Endothelial cell of umbilical vein (primary cell): ENCODE results near the gene SLC25A33. TPM values are rescaled to one million over a fixed set of nuclear protein-coding genes. Genes with fewer than 3 reads are reported as not detected.

Source experiments
- BruUV-seq: library from RNA; stranded (reverse); fragments of 400-500 nt; replicated peaks from 2 replicates; lab custom pipeline; 2021; lab: Mats Ljungman, UMichigan
- CTCF ChIA-PET: fragments of 300-600, 350-600 bp; sonication (Branson Sonifier 250); formaldehyde crosslinking; loops from one replicate; lab custom pipeline; 2021; ENCODE audit warnings: antibody characterized with exemption, inconsistent platforms; lab: Charles Lee
- POLR2A ChIA-PET: fragments of 300-600, 350-600 bp; sonication (Branson Sonifier 250); formaldehyde crosslinking; loops from one replicate; lab custom pipeline; 2021; ENCODE audit warnings: antibody characterized with exemption, inconsistent platforms; lab: Charles Lee
- DNase-seq: peaks from one replicate; pipeline ENCODE4 v3.0.0-alpha.2; 2011; ENCODE audit warnings: low read depth, low spot score
- FAIRE-seq: peaks from 2 replicates; lab custom pipeline; 2011; peaks lifted over from hg19 to GRCh38; lab: Jason Lieb, UNC
- H2AFZ ChIP-seq: 2 replicates; pipeline ENCODE4 v1.6.0; 2012; ENCODE audit warnings: low read depth, low read length, control low read depth, inconsistent platforms
- H3K27ac ChIP-seq: 2 replicates; pipeline ENCODE4 v1.5.1; 2011; ENCODE audit warnings: low read depth, mild to moderate bottlenecking, control low read depth, low read length, moderate library complexity; ENCODE audit not compliant: insufficient read depth
- H3K27me3 ChIP-seq, 2 experiments: 2 replicates each; pipeline versions ENCODE4 v1.6.0 to v1.6.1; 2011; ENCODE audit warnings: low read length in 2 of 2, mixed read lengths in 1 of 2; ENCODE audit not compliant: control insufficient read depth in 2 of 2, insufficient read depth in 2 of 2
- H3K36me3 ChIP-seq, 2 experiments: 2 replicates in 1 of 2; 3 replicates in 1 of 2; pipeline ENCODE4 v1.5.1; 2011; ENCODE audit warnings: low read length in 2 of 2, mild to moderate bottlenecking in 1 of 2, moderate library complexity in 1 of 2; ENCODE audit not compliant: control insufficient read depth in 2 of 2, insufficient read depth in 2 of 2; ENCODE audit errors: extremely low read depth in 1 of 2
- H3K4me1 ChIP-seq: 3 replicates; pipeline ENCODE4 v1.5.1; 2011; ENCODE audit warnings: mild to moderate bottlenecking, low read length; ENCODE audit not compliant: control insufficient read depth, insufficient read depth; ENCODE audit errors: extremely low read depth
- H3K4me2 ChIP-seq: 2 replicates; pipeline ENCODE4 v1.6.1; 2011; ENCODE audit warnings: low read length, control low read depth, mixed read lengths; ENCODE audit not compliant: insufficient read depth
- H3K4me3 ChIP-seq, 3 experiments: fragments of 200-600 bp in 1 of 3; sonication (generic), shearing (Covaris generic) in 1 of 3; replicated peaks in 1 of 3; 2 replicates each; pipeline ENCODE4 v1.5.1; 2011 to 2016; ENCODE audit warnings: control low read depth in 3 of 3, low read length in 3 of 3, mild to moderate bottlenecking in 2 of 3, inconsistent platforms in 1 of 3, low read depth in 1 of 3, moderate library complexity in 1 of 3; ENCODE audit not compliant: insufficient read depth in 1 of 3
- H3K79me2 ChIP-seq: 2 replicates; pipeline ENCODE4 v1.6.0; 2012; ENCODE audit warnings: low read length, inconsistent platforms; ENCODE audit not compliant: control insufficient read depth, insufficient read depth
- H3K9ac ChIP-seq: replicated peaks from 2 replicates; pipeline ENCODE3; 2011; ENCODE audit warnings: low read length, control low read depth; ENCODE audit not compliant: insufficient read depth; ENCODE audit errors: extremely low read depth
- H3K9me1 ChIP-seq: replicated peaks from 3 replicates; pipeline ENCODE4 v1.6.0; 2011; ENCODE audit warnings: mild to moderate bottlenecking, low read length; ENCODE audit not compliant: control insufficient read depth, insufficient read depth; ENCODE audit errors: extremely low read depth
- H3K9me3 ChIP-seq: replicated peaks from 2 replicates; pipeline ENCODE4 v1.5.1; 2012; ENCODE audit warnings: low read length, inconsistent platforms; ENCODE audit not compliant: control insufficient read depth, insufficient read depth
- H4K20me1 ChIP-seq: replicated peaks from 2 replicates; pipeline ENCODE3; 2011; ENCODE audit warnings: mild to moderate bottlenecking, low read length; ENCODE audit not compliant: control insufficient read depth, insufficient read depth; ENCODE audit errors: extremely low read depth
- CTCF ChIP-seq, 2 donors: IDR thresholded peaks; 1 replicate in 1 of 2; 2 replicates in 1 of 2; pipeline ENCODE4 v1.5.1; 2011; ENCODE audit warnings: low read length in 2 of 2, mild to moderate bottlenecking in 2 of 2, moderate library complexity in 2 of 2, control low read depth in 1 of 2, inconsistent platforms in 1 of 2, low read depth in 1 of 2; ENCODE audit not compliant: insufficient read depth in 1 of 2; ENCODE audit errors: extremely low read depth in 1 of 2
- EZH2 ChIP-seq: IDR thresholded peaks from 2 replicates; pipeline ENCODE4 v1.6.1; 2012; ENCODE audit warnings: borderline replicate concordance, low read depth, mild to moderate bottlenecking, moderate library complexity, low read length, inconsistent platforms; ENCODE audit not compliant: severe bottlenecking
- FOS ChIP-seq: IDR thresholded peaks from 2 replicates; pipeline ENCODE4 v1.6.1; 2011; ENCODE audit warnings: mild to moderate bottlenecking, low read length, moderate library complexity, borderline replicate concordance; ENCODE audit not compliant: insufficient read depth
- GATA2 ChIP-seq: IDR thresholded peaks from 2 replicates; pipeline ENCODE4 v1.7.0; 2011; ENCODE audit warnings: low read depth, mild to moderate bottlenecking, moderate library complexity, mixed read lengths, low read length; ENCODE audit not compliant: insufficient read length, insufficient read depth
- JUN ChIP-seq: IDR thresholded peaks from 2 replicates; pipeline ENCODE4 v1.6.1; 2011; ENCODE audit warnings: borderline replicate concordance, low read depth; ENCODE audit not compliant: insufficient read length, insufficient read depth
- MAX ChIP-seq: IDR thresholded peaks from 2 replicates; pipeline ENCODE4 v1.6.1; 2011; ENCODE audit not compliant: insufficient read depth, insufficient read length
- MYC ChIP-seq: IDR thresholded peaks from one replicate; pipeline ENCODE4 v1.6.1; 2011; ENCODE audit warnings: mild to moderate bottlenecking, low read depth, low read length
- POLR2A ChIP-seq: IDR thresholded peaks from 2 replicates; pipeline ENCODE4 v1.6.1; 2012; ENCODE audit warnings: low read depth, mild to moderate bottlenecking, control low read depth, low read length
- POLR2AphosphoS5 ChIP-seq: IDR thresholded peaks from 2 replicates; pipeline ENCODE4 v1.6.1; 2012; ENCODE audit warnings: low read depth, mild to moderate bottlenecking, control low read depth, low read length, moderate library complexity; ENCODE audit not compliant: insufficient read depth
- dilution Hi-C: fragments of 300-500 bp; cut with MboI; formaldehyde crosslinking; loops from one replicate; pipeline ENCODE4 v1.15.0; 2019; ENCODE audit warnings: low sequenced_read_pairs; ENCODE audit not compliant: extremely low pct_ligation_motif_present
- intact Hi-C: fragments of 100-400 bp; cut with micrococcal nuclease; formaldehyde crosslinking; loops from one replicate; pipeline ENCODE4 v1.10.0; 2022
- polyA plus RNA-seq, 4 experiments: library from polyadenylated mRNA; depleted of rRNA in 3 of 4; stranded (reverse) in 3 of 4; unstranded in 1 of 4; fragments of >200 nt; gene quantifications; 2 replicates each; pipeline versions ENCODE4 v1.2.1 to v1.2.3, GENCODE V29; 2011 to 2012; ENCODE audit warnings: missing spikeins in 1 of 4
- total RNA-seq: library from RNA; stranded (reverse); gene quantifications from 2 replicates; pipeline ENCODE4 v1.2.3, GENCODE V29; 2021

Gene SLC25A33
- total and polyA plus RNA-seq, 2 donors (not counting 3 experiments of a cell fraction or from before 2014, with no cell fraction given) = 3.8 to 6.6 TPM

GRCh38 chr1:9593147-9593491 lies 53.9 kb downstream of the SLC25A33 start:
- Histone ChIP-seq H3K79me2 (peaks cover 68% of the 10 kb centered on the region), H4K20me1 (no peaks in the 10 kb centered on the region), H3K36me3 (peaks cover 0 to 7% of the 10 kb centered on the region in 2 experiments), H3K4me1 (peaks cover 21% of the 10 kb centered on the region), H3K4me3 (no peak overlapping the region), H3K27me3 (no peaks in the 10 kb centered on the region), H3K9me3 (no peaks in the 10 kb centered on the region), H3K4me2 (peak overlapping the region; percentile 26), H3K27ac (peak overlapping the region; percentile 61), H3K9ac (peak overlapping the region; percentile 13), H3K9me1 (no peaks in the 10 kb centered on the region), H2AFZ (no peak overlapping the region)
- TF ChIP-seq CTCF (IDR thresholded peaks at IDR 0.05; ENCODE audit: extremely low read depth in 1 of 2, insufficient read depth in 1 of 2, low read depth in 1 of 2, low read length in 2 of 2) (no peak), EZH2 (no peak), POLR2A (no peak), MYC (no peak), MAX (no peak), FOS (no peak), POLR2AphosphoS5 (no peak), GATA2 (no peak), JUN (no peak)
- CTCF ChIA-PET = interaction anchor here (1.2 kb wide), 1 partner anchor 22 kb away, joined by 5 read pairs; no protein-coding TSS in a partner anchor
- dilution Hi-C loops (no loop called here), intact Hi-C loops (no loop called here)
- BruUV-seq = no TSS peak
- no peak for DNase-seq
- no peak for FAIRE-seq
- POLR2A ChIA-PET = no interaction called here
